Renal cortical epithelial cell (primary cell): ENCODE data around the gene CELSR2. TPM values are rescaled to one million over a fixed set of nuclear protein-coding genes. Genes with fewer than 3 reads are reported as not detected.

ENCODE experiments used
- DNase-seq: peaks from one replicate; pipeline ENCODE4 v3.0.0-alpha.2; 2011; ENCODE audit warnings: low read depth
- total RNA-seq: library from RNA; depleted of rRNA; stranded (reverse); fragments of >200 nt; gene quantifications from 2 replicates; pipeline ENCODE4 v1.2.3, GENCODE V29; 2014

Gene CELSR2
- total RNA-seq, 1 donor from 2014 or later = 75.9 TPM

GRCh38 chr1:109251277-109252166, 2.2 kb downstream of the CELSR2 start:
- no peak for DNase-seq

- DNase-seq = no peak
Observed at GRCh38 chr1:109252167-109252892, 3.0 kb downstream of the CELSR2 start.

- peak; percentile 77 for DNase-seq
Observed at GRCh38 chr1:109252893-109253802, 3.8 kb downstream of the CELSR2 start.

GRCh38 chr1:109253803-109254620, 4.7 kb downstream of the CELSR2 start:
- peak; percentile 79 for DNase-seq

- DNase-seq = peak; percentile 36
Observed at GRCh38 chr1:109254621-109255096, 5.3 kb downstream of the CELSR2 start.

GRCh38 chr1:109255097-109255651, 5.8 kb downstream of the CELSR2 start:
- no peak for DNase-seq

GRCh38 chr1:109255678-109256077, 6.3 kb downstream of the CELSR2 start:
- no peak for DNase-seq

- no peak for DNase-seq
Observed at GRCh38 chr1:109256085-109256484, 6.7 kb downstream of the CELSR2 start.

GRCh38 chr1:109256971-109257681, 7.8 kb downstream of the CELSR2 start:
- DNase-seq = peak; percentile 97

GRCh38 chr1:109257682-109258421, 8.5 kb downstream of the CELSR2 start:
- no peak for DNase-seq

GRCh38 chr1:109258481-109259466, 9.4 kb downstream of the CELSR2 start:
- no peak for DNase-seq

GRCh38 chr1:109259674-109260557, 10.6 kb downstream of the CELSR2 start:
- DNase-seq = no peak

GRCh38 chr1:109261006-109261405, 11.7 kb downstream of the CELSR2 start:
- DNase-seq = no peak

GRCh38 chr1:109261578-109261977, 12.2 kb downstream of the CELSR2 start:
- no peak for DNase-seq

- DNase-seq = no peak
Observed at GRCh38 chr1:109262231-109263055, 13.1 kb downstream of the CELSR2 start.

GRCh38 chr1:109263234-109263596, 13.9 kb downstream of the CELSR2 start:
- DNase-seq = no peak
